ENCODE results near the gene COPG1.
"Not testable (repeated sequence)": the region's sequence is repeated elsewhere in the genome, so short reads cannot be mapped to it uniquely, and the experiment has no call there.

COPG1 gene

GRCh38 chr3:129249284-129250065 is at the start of gene COPG1:
COPG1 (plus strand) TSS chr3:129249606; CDS start chr3:129249710, 104 bp downstream.
- DNase-seq = peak; percentile 93 to 94

- no peak for DNase-seq
Observed at GRCh38 chr3:129204473-129204872, 44.9 kb upstream of the COPG1 start.

GRCh38 chr3:129205109-129205832 is 44.1 kb upstream of the COPG1 start:
- DNase-seq = no peak

- no peak for DNase-seq
Observed at GRCh38 chr3:129207479-129207878, 41.9 kb upstream of the COPG1 start.

GRCh38 chr3:129211345-129211744 is 38.1 kb upstream of the COPG1 start:
- DNase-seq = no peak

- DNase-seq = no peak
Observed at GRCh38 chr3:129211772-129212171, 37.6 kb upstream of the COPG1 start.

- no peak for DNase-seq
Observed at GRCh38 chr3:129213238-129213637, 36.2 kb upstream of the COPG1 start.

- no peak for DNase-seq
Observed at GRCh38 chr3:129218742-129219141, 30.7 kb upstream of the COPG1 start.

GRCh38 chr3:129224387-129224786 is 25.0 kb upstream of the COPG1 start:
- DNase-seq = not testable (repeated sequence)

- peak; percentile 27 to 40 for DNase-seq
Observed at GRCh38 chr3:129224984-129225393, 24.4 kb upstream of the COPG1 start.

- no peak for DNase-seq
Observed at GRCh38 chr3:129226374-129226773, 23.0 kb upstream of the COPG1 start.

- DNase-seq = no peak
Observed at GRCh38 chr3:129228891-129229585, 20.4 kb upstream of the COPG1 start.

- DNase-seq = peak; percentile 37 to 49
Observed at GRCh38 chr3:129230311-129231019, 18.9 kb upstream of the COPG1 start.

GRCh38 chr3:129231331-129232119 is 17.9 kb upstream of the COPG1 start:
- DNase-seq = no peak

GRCh38 chr3:129233538-129233937 is 15.9 kb upstream of the COPG1 start:
- no peak for DNase-seq

- no peak for DNase-seq
Observed at GRCh38 chr3:129234441-129234840, 15.0 kb upstream of the COPG1 start.

GRCh38 chr3:129235344-129235917 is 14.0 kb upstream of the COPG1 start:
- no peak for DNase-seq

- peak; percentile 44 to 60 for DNase-seq
Observed at GRCh38 chr3:129238945-129239705, 10.3 kb upstream of the COPG1 start.

GRCh38 chr3:129239991-129240390 is 9.4 kb upstream of the COPG1 start:
- no peak for DNase-seq

GRCh38 chr3:129240436-129240835 is 9.0 kb upstream of the COPG1 start:
- DNase-seq = no peak

GRCh38 chr3:129245141-129245540 is 4.3 kb upstream of the COPG1 start:
- no peak for DNase-seq
